Neural cell (in vitro differentiated cells): ENCODE results near the gene PNO1. TPM values are rescaled to one million over a fixed set of nuclear protein-coding genes. Genes with fewer than 3 reads are reported as not detected.

ENCODE experiments used
- H2AFZ ChIP-seq: fragments of 200-600, 300-800 bp; sonication (generic), shearing (Covaris generic); 2 replicates; pipeline ENCODE4 v1.6.0; 2014; ENCODE audit warnings: low read depth, mild to moderate bottlenecking, antibody characterized with exemption, low read length, moderate library complexity
- H3F3A ChIP-seq: fragments of 200-600 bp; shearing (Covaris generic); 2 replicates; pipeline ENCODE4 v1.6.1; 2016; ENCODE audit warnings: mild to moderate bottlenecking, moderate library complexity, mixed read lengths, antibody characterized with exemption, low read length; ENCODE audit not compliant: insufficient read depth, poor library complexity, severe bottlenecking
- H3K27ac ChIP-seq: fragments of 200-600, 300-800 bp; sonication (generic), shearing (Covaris generic); 2 replicates; pipeline ENCODE4 v1.5.1; 2014; ENCODE audit warnings: mild to moderate bottlenecking, low read length, moderate library complexity
- H3K27me3 ChIP-seq: fragments of 300-800, 200-600 bp; sonication (generic), shearing (Covaris generic); 2 replicates; pipeline ENCODE4 v1.6.0; 2014; ENCODE audit warnings: mild to moderate bottlenecking, low read depth, low read length, moderate library complexity; ENCODE audit not compliant: insufficient read depth
- H3K36me3 ChIP-seq: fragments of 300-800, 200-600 bp; sonication (generic), shearing (Covaris generic); 2 replicates; pipeline ENCODE4 v1.5.1; 2014; ENCODE audit warnings: mild to moderate bottlenecking, antibody characterized with exemption, low read length, moderate library complexity; ENCODE audit not compliant: insufficient read depth
- H3K4me2 ChIP-seq: fragments of 300-800, 200-600 bp; sonication (generic), shearing (Covaris generic); 2 replicates; pipeline ENCODE4 v1.6.0; 2014; ENCODE audit warnings: mild to moderate bottlenecking, low read length
- H3K4me3 ChIP-seq: fragments of 300-800, 200-600 bp; sonication (generic), shearing (Covaris generic); 2 replicates; pipeline ENCODE4 v1.5.1; 2014; ENCODE audit warnings: mild to moderate bottlenecking, low read length, moderate library complexity
- H3K79me2 ChIP-seq: fragments of 200-600 bp; shearing (Covaris generic); replicated peaks from 2 replicates; pipeline ENCODE4 v1.6.0; 2014; ENCODE audit warnings: mild to moderate bottlenecking, low read length, moderate library complexity; ENCODE audit not compliant: insufficient read depth
- H3K9ac ChIP-seq: fragments of 300-800, 200-600 bp; sonication (generic), shearing (Covaris generic); 2 replicates; pipeline ENCODE4 v1.6.1; 2016; ENCODE audit warnings: mild to moderate bottlenecking, low read length, mixed read lengths
- H3K9me2 ChIP-seq: fragments of 200-600 bp; shearing (Covaris generic); 2 replicates; pipeline ENCODE4 v1.6.1; 2016; ENCODE audit warnings: mild to moderate bottlenecking, low read length, mixed read lengths; ENCODE audit not compliant: insufficient read depth
- H3K9me3 ChIP-seq: fragments of 200-600, 300-800 bp; sonication (generic), shearing (Covaris generic); 2 replicates; pipeline ENCODE4 v1.6.1; 2016; ENCODE audit warnings: mild to moderate bottlenecking, mixed run types, low read length, moderate library complexity, mixed read lengths
- H4K20me1 ChIP-seq: fragments of 200-600 bp; shearing (Covaris generic); 2 replicates; pipeline ENCODE4 v1.6.1; 2016; ENCODE audit warnings: mild to moderate bottlenecking, mixed run types; ENCODE audit not compliant: insufficient read depth
- EP300 ChIP-seq: fragments of 450-650 bp; conservative IDR thresholded peaks from 2 replicates; pipeline ENCODE4 v1.6.1; 2014; ENCODE audit warnings: antibody characterized with exemption, mild to moderate bottlenecking, moderate library complexity; ENCODE audit not compliant: poor library complexity, severe bottlenecking
- EZH2 ChIP-seq: fragments of 200-600, 300-800 bp; shearing (Covaris generic), sonication (generic); IDR thresholded peaks from 2 replicates; pipeline ENCODE4 v1.6.1; 2014; ENCODE audit warnings: antibody characterized with exemption, low read length, borderline replicate concordance, mild to moderate bottlenecking; ENCODE audit not compliant: insufficient read depth, poor library complexity, severe bottlenecking
- MXI1 ChIP-seq: fragments of 450-650 bp; conservative IDR thresholded peaks from 2 replicates; pipeline ENCODE4 v1.6.1; 2014; ENCODE audit warnings: antibody characterized with exemption, mild to moderate bottlenecking; ENCODE audit not compliant: poor library complexity, severe bottlenecking
- POLR2AphosphoS5 ChIP-seq: IDR thresholded peaks from 2 replicates; pipeline ENCODE4 v1.6.1; 2012
- RAD21 ChIP-seq: fragments of 450-650 bp; conservative IDR thresholded peaks from 2 replicates; pipeline ENCODE4 v1.6.1; 2014; ENCODE audit warnings: antibody characterized with exemption, mild to moderate bottlenecking, moderate library complexity
- SMC3 ChIP-seq: fragments of 450-650 bp; conservative IDR thresholded peaks from 2 replicates; pipeline ENCODE4 v1.6.1; 2014; ENCODE audit warnings: antibody characterized with exemption, mild to moderate bottlenecking, moderate library complexity; ENCODE audit not compliant: poor library complexity
- TAF1 ChIP-seq: IDR thresholded peaks from 2 replicates; pipeline ENCODE4 v1.6.1; 2012; ENCODE audit warnings: low read depth
- polyA plus RNA-seq: library from polyadenylated mRNA; depleted of rRNA; stranded (reverse); fragments of >200 nt; gene quantifications from 2 replicates; pipeline ENCODE4 v1.2.3, GENCODE V29; 2014
- TF ChIP-seq, protein P1 (sequence below): IDR thresholded peaks from 2 replicates; pipeline ENCODE4 v1.6.1; 2012; ENCODE audit warnings: borderline replicate concordance
- TF ChIP-seq, protein P2 (sequence below): fragments of 450-650 bp; IDR thresholded peaks from 2 replicates; pipeline ENCODE4 v1.5.1; 2014; ENCODE audit warnings: antibody characterized with exemption, mild to moderate bottlenecking, moderate library complexity; ENCODE audit not compliant: poor library complexity, severe bottlenecking

Gene PNO1
- polyA plus RNA-seq, 1 donor from 2014 or later, result 10.9 TPM

DNA sequence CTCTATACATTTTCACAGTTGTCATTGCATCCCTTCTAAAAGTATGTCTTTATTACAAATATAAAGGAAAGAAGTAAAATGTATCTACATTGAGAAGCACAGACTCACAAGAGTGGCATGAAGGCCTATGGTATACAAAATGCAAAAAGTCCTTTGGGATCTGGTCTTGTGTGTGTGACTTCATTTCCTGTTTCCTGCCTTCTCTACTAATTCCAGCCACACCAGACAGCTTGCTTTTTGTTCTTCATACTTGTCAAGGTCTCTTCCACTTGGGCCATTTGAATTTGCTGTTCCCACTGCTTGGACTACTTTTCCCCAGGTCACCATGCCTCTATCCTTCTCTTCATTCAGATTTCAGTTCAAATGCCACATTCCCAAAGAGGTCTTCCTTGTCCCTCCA, 6.7 kb upstream of the PNO1 start:
- no peaks in the 10 kb centered on the region for H3K9me3 ChIP-seq
- H3K9ac ChIP-seq, result no peak overlapping the region
- no peaks in the 10 kb centered on the region for H4K20me1 ChIP-seq
- no peaks in the 10 kb centered on the region for H3K27me3 ChIP-seq
- H3K9me2 ChIP-seq, result no peaks in the 10 kb centered on the region
- H3K36me3 ChIP-seq, result no peaks in the 10 kb centered on the region
- H3K4me2 ChIP-seq, result no peak overlapping the region
- no peak overlapping the region for H2AFZ ChIP-seq
- no peak overlapping the region for H3K4me3 ChIP-seq
- H3K79me2 ChIP-seq, result peaks cover 5% of the 10 kb centered on the region
- H3K27ac ChIP-seq, result no peak overlapping the region
- TF ChIP-seq MXI1 (no peak), POLR2AphosphoS5 (no peak), SMC3 (no peak)
- TF ChIP-seq, protein P1, sequence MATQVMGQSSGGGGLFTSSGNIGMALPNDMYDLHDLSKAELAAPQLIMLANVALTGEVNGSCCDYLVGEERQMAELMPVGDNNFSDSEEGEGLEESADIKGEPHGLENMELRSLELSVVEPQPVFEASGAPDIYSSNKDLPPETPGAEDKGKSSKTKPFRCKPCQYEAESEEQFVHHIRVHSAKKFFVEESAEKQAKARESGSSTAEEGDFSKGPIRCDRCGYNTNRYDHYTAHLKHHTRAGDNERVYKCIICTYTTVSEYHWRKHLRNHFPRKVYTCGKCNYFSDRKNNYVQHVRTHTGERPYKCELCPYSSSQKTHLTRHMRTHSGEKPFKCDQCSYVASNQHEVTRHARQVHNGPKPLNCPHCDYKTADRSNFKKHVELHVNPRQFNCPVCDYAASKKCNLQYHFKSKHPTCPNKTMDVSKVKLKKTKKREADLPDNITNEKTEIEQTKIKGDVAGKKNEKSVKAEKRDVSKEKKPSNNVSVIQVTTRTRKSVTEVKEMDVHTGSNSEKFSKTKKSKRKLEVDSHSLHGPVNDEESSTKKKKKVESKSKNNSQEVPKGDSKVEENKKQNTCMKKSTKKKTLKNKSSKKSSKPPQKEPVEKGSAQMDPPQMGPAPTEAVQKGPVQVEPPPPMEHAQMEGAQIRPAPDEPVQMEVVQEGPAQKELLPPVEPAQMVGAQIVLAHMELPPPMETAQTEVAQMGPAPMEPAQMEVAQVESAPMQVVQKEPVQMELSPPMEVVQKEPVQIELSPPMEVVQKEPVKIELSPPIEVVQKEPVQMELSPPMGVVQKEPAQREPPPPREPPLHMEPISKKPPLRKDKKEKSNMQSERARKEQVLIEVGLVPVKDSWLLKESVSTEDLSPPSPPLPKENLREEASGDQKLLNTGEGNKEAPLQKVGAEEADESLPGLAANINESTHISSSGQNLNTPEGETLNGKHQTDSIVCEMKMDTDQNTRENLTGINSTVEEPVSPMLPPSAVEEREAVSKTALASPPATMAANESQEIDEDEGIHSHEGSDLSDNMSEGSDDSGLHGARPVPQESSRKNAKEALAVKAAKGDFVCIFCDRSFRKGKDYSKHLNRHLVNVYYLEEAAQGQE, result no peak
- H3F3A ChIP-seq, result no peaks in the 10 kb centered on the region

DNA sequence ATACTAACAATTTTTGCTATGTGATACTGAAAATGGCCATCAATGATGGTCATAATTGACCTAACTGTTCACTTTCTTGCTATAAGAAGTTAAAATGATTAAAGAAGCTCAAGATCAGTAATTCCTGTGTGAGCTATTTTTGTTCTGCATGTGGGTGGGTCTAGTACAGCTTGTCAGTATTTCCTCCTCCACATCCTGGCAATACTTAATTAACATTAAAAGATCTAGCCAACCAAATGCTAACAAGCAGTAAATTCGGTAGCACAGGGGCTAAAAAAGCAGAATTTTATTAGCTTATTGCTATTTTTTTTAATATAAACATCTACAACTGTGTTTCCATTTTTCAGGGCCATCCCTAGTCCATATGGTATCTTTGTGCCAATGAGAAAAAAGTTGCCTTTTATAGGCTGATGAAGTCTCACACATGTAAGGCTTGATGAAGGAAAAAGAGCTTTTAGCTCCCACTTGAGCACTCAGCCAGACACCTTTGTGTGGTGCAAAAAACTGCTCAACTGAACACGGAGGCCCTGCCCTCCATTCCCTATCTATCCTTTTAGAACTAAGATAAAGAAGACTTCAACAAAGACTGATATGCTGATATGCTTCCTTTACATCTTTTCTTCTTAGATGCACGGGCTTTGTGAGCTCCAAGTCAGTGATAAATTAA, 4.9 kb upstream of the PNO1 start:
- H3K9ac ChIP-seq, result no peak overlapping the region
- H3K79me2 ChIP-seq, result peaks cover 5% of the 10 kb centered on the region
- no peak overlapping the region for H3K27ac ChIP-seq

More for the DNA sequence above, 4.9 kb upstream of the PNO1 start:
- no peaks in the 10 kb centered on the region for H3K9me2 ChIP-seq
- H3K27me3 ChIP-seq, result no peaks in the 10 kb centered on the region
- H4K20me1 ChIP-seq, result no peaks in the 10 kb centered on the region
- no peaks in the 10 kb centered on the region for H3K36me3 ChIP-seq
- TF ChIP-seq SMC3 (no peak), MXI1 (no peak), TAF1 (no peak), EZH2 (no peak), RAD21 (no peak), POLR2AphosphoS5 (no peak), EP300 (no peak)
- TF ChIP-seq, protein P2, sequence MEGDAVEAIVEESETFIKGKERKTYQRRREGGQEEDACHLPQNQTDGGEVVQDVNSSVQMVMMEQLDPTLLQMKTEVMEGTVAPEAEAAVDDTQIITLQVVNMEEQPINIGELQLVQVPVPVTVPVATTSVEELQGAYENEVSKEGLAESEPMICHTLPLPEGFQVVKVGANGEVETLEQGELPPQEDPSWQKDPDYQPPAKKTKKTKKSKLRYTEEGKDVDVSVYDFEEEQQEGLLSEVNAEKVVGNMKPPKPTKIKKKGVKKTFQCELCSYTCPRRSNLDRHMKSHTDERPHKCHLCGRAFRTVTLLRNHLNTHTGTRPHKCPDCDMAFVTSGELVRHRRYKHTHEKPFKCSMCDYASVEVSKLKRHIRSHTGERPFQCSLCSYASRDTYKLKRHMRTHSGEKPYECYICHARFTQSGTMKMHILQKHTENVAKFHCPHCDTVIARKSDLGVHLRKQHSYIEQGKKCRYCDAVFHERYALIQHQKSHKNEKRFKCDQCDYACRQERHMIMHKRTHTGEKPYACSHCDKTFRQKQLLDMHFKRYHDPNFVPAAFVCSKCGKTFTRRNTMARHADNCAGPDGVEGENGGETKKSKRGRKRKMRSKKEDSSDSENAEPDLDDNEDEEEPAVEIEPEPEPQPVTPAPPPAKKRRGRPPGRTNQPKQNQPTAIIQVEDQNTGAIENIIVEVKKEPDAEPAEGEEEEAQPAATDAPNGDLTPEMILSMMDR, result no peak
- TF ChIP-seq, protein P1, result no peak
- no peak overlapping the region for H3K4me2 ChIP-seq
- H3K4me3 ChIP-seq, result no peak overlapping the region
- H3K9me3 ChIP-seq, result no peaks in the 10 kb centered on the region
- no peak overlapping the region for H2AFZ ChIP-seq
- no peaks in the 10 kb centered on the region for H3F3A ChIP-seq
